Measurements from ENCODE around the gene SCAMP4. TPM values are rescaled to one million over a fixed set of nuclear protein-coding genes. Genes with fewer than 3 reads are reported as not detected.

SCAMP4 gene
- 19.0 and 26.6 TPM in 2 replicates for total RNA-seq

- peak; percentile 99 to 100 for DNase-seq (ENCODE audit: low read depth in 2 of 2)
Measured at GRCh38 chr19:1905110-1905862, at the start of gene SCAMP4, which contains the start of gene ADAT3. Gene SCAMP4, plus strand, starts transcription at chr19:1905399. Its CDS starts 9,621 bp downstream, at chr19:1915020. Gene ADAT3, plus strand, starts transcription at chr19:1905399. Its CDS starts 6,649 bp downstream, at chr19:1912048.

DNA sequence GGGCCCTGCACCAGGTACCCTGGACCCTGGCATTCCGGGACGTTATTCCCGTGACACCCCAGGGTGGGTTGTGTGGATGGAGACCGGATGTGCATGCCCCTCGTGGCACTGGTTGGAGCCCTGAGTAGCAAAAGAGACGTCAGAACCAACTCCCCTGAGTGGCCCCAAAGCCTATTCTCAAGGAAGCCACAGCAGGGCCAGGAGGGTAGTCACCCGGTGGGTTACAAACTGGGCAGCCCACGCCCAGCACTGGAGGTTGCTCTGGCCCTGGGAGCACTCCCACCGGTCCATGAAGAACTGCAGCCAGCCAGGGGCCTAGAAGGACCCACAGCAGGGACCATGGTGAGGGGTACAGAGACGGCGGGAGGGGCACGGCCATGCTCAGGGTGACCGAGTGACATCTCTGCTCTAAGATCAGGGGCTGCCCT lies 49.4 kb upstream of the SCAMP4 start:
- DNase-seq (ENCODE audit: low read depth in 2 of 2) = no peak

GRCh38 chr19:1856345-1856697 lies 48.9 kb upstream of the SCAMP4 start:
- no peak for DNase-seq (ENCODE audit: low read depth in 2 of 2)

DNA sequence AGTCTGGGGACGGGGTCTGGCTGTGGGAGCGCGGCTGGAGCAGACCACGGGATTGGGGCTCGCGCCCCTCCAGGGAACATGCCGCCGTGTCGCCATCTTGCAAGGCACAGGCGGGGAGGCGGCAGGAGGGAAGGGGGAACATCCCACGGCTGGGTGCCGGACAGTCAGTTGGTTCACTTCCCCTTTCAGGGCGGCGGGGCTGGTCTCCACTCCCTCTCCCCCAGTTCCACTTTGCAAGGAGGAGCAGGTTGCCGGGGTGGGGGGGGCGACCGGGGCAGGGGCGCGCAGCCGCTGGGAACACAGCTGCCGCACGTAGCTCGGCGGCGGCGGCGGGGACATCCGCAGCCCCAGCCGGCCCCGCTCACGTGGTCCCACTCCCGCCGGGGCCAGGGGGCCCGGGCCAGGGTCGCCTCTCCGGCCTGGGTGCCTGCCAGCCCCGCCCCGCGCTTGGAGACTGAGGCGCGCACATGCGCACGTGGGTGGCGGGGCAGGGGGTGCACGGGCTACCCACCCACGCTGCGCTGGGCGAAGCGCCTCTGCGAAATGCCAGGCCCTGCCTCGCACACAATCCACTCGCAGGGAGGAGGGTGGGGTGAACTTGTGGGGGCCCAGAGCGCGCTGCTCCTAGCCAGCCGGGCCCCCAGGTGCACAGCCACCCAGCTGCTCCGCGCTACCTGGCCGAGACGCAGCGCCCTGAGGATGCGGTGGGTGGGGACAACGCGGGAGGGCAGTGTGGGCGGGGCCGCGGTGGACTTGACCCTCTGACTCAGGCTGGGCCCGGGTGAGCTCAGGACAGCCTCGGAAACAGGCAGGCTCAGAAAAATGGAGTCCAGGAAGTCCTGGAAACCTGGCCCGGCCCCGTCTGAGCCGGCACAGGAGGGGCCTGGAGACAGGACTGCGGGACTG lies 48.2 kb upstream of the SCAMP4 start:
- DNase-seq (ENCODE audit: low read depth in 2 of 2) = peak; percentile 62 to 81

GRCh38 chr19:1857648-1858326 lies 47.4 kb upstream of the SCAMP4 start:
- no peak for DNase-seq (ENCODE audit: low read depth in 2 of 2)

GRCh38 chr19:1858412-1859081 lies 46.7 kb upstream of the SCAMP4 start:
- no peak for DNase-seq (ENCODE audit: low read depth in 2 of 2)

- DNase-seq (ENCODE audit: low read depth in 2 of 2) = no peak
Measured at GRCh38 chr19:1859331-1859781, 45.8 kb upstream of the SCAMP4 start.

DNA sequence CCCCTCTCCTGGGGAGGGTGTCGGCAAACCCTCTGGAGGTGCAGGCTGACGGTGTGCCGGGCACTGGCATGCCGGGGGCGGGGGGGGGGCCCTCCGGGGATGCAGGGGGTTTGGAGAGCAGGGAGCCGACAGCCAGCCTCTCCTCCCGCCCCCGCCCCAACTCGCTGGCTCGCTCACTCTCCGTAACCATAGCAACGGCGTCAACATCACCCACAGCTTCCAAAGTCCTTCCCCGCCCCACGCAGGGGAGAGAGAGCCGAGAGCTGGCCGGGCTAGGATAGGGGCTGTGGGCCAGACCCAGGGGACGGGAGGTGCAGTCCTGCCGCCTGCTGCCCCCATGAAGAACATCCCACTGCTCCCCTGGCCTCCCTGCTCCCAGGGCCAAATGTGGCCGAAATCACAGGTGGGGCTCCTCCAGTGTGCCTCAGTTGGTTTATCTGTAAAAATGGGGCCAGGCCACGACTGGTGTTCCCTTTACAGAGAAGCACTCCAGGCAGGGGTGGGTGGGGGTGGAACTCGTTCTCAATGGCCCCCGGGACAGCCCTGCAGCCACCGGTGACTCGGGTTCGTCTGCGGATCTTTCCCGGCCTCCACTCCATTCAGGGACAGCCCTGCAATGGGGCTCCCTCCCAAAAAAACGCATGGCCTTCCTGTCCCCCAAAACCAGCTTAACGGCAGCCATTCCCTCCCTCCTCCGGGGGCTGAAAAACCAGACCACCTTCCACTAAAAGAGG lies 45.0 kb upstream of the SCAMP4 start:
- DNase-seq (ENCODE audit: low read depth in 2 of 2) = peak; percentile 71 to 82

GRCh38 chr19:1860821-1861598 lies 44.2 kb upstream of the SCAMP4 start:
- no peak for DNase-seq (ENCODE audit: low read depth in 2 of 2)

GRCh38 chr19:1861599-1862031 lies 43.6 kb upstream of the SCAMP4 start:
- DNase-seq (ENCODE audit: low read depth in 2 of 2) = peak in 1 of 2 donors; percentile 46

- DNase-seq (ENCODE audit: low read depth in 2 of 2) = no peak
Measured at GRCh38 chr19:1862068-1862423, 43.2 kb upstream of the SCAMP4 start.

GRCh38 chr19:1862424-1863327 lies 42.5 kb upstream of the SCAMP4 start:
- DNase-seq (ENCODE audit: low read depth in 2 of 2) = peak; percentile 37 to 46

DNA sequence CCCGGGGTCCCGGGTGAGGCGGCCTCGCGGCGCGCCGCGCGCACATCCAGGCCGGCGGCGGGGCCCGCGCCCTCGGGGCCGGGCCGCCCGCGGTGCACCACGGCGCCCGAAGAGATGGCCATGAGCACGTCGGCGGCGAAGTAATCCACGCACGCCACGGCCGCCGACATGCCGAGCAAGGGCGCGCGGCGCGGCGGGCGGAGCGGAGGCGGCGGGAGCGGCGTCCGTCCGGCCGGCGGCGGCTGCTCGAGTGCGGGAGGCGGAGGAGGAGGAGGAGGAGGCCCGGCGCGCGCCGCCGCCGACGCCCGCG lies 41.9 kb upstream of the SCAMP4 start, which contains the start of gene KLF16:
Gene KLF16, minus strand, starts transcription at position 252 of the 310 bp plus-strand sequence. Its CDS starts 82 bp downstream, at position 170.
- no peak for DNase-seq (ENCODE audit: low read depth in 2 of 2)

GRCh38 chr19:1863638-1864479 lies 41.3 kb upstream of the SCAMP4 start:
- DNase-seq (ENCODE audit: low read depth in 2 of 2) = peak; percentile 94 to 95

DNA sequence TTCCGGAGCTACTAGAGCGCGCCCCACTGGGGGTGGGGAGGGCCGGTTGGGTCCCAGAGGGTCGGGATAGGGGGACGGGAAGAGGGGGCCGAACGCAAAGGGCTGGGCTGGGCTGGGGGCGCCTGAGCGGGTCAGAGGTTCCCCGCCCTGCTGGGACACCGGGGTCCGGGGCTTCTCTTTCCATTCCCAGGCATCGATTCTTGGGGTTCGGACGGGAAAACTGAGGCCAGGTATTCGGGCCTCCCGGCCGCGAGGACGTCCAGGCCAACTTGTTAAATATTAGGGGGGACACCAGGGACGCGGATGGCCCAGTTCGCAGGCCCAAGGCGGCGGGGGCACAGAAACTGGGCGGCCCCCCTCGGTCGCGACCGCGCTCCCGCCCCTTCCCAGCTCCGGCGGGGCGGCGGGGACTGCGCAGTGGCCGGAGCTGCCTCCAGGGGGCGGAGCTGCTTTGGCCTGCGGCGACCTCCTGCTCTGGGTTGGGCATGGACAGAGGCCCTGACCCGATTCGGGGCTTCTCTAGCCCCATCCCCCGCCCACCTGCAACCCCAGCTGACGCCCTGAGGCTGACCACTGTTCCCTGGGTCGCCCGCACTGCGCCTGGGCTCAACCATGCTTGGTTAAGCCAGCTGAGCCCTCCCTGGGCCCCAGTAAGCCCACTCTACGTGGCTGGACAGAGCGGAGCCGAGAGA lies 40.6 kb upstream of the SCAMP4 start:
- DNase-seq (ENCODE audit: low read depth in 2 of 2) = peak; percentile 73 to 78

GRCh38 chr19:1865172-1866010 lies 39.8 kb upstream of the SCAMP4 start:
- no peak for DNase-seq (ENCODE audit: low read depth in 2 of 2)

Measured in lung microvascular endothelial cell (primary cell).